Right kidney (tissue), 1 donor: ENCODE results near the gene MAP3K20.
"Not testable (repeated sequence)": the region's sequence is repeated elsewhere in the genome, so short reads cannot be mapped to it uniquely, and the experiment has no call there.

Source experiments
- DNase-seq: peaks from one replicate; pipeline ENCODE4 v3.0.0-alpha.2; 2016

The MAP3K20 gene

DNA sequence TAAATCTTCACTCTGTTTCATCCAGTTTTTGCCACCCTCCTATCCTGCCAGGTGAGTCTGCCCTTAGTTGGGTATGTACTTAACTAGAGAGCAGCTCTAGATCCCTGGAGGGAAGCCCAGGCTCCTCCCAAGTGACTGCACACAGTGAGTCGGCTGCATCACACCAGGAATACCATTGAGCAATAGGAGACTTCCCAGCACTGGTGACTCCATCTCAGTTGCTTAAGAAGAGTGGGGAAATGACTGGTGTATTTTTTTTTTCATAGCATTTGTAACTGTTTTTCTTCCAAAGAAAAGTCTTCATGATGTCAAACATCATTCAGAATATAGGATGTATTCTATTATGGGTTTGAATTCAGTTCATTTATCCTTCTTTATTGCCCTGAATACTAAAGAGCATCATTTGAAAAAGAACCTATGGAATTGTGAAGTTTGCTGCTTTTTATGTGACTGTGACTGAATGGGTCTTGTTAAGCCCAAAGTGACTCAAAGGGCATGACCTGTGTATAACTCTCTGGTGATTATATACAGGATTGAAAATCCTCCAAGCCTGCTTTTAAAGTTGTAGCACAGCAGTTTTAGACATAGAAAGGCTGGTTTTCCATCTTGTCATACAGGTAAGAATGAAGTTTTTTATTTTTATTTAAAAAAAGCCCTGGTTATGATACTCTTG lies 84.3 kb downstream of the MAP3K20 start:
- no peak for DNase-seq

DNA sequence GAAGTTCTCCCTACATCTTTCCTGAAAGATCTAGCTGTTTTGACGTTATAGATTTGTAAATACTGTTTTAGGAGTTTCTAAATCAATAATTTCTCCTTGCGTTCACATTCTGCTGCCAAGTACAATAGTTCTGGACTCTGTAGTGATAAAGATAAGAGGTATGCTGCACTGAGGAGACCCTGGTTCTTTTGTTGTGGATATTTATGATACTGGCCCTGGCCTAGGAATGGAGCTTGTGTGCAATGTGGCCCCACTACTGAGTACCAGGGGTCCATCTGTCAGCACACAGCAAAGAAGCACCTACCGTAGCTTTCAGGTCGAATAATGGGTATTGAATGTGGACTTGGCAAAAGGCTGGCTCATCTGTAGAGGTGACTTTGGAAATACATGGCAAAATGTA lies 85.0 kb downstream of the MAP3K20 start:
- DNase-seq: no peak

GRCh38 chr2:173161040-173161439 lies 85.4 kb downstream of the MAP3K20 start:
- no peak for DNase-seq

- no peak for DNase-seq
These were observed 85.9 kb downstream of the MAP3K20 start for GRCh38 chr2:173161507-173161906.

- not testable (repeated sequence) for DNase-seq
These were observed 87.7 kb downstream of the MAP3K20 start for GRCh38 chr2:173163357-173163756.

- DNase-seq: no peak
These were observed 88.8 kb downstream of the MAP3K20 start for GRCh38 chr2:173164396-173164795.

GRCh38 chr2:173165443-173166238 lies 90.0 kb downstream of the MAP3K20 start:
- DNase-seq: no peak

DNA sequence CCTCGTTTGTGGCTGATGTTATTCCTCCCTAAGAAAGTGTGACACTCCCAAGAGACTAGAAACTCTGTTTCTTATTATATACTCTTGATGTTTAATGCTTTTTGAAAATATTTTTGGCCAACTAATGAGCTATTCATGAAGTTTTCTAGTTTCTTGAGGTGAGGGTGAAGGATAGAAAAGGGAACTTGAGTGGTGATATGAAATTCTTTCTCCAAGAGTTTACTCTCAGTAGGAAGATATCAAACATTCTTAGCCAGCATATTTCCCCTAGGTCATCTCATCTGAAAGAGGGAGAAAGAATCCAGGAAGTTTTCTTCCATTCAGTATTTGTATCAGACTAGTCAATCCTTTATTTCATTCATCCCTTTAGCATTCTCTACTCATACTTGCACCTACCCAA lies 95.7 kb downstream of the MAP3K20 start:
- no peak for DNase-seq

GRCh38 chr2:173171924-173172643 lies 96.4 kb downstream of the MAP3K20 start:
- DNase-seq: no peak

DNA sequence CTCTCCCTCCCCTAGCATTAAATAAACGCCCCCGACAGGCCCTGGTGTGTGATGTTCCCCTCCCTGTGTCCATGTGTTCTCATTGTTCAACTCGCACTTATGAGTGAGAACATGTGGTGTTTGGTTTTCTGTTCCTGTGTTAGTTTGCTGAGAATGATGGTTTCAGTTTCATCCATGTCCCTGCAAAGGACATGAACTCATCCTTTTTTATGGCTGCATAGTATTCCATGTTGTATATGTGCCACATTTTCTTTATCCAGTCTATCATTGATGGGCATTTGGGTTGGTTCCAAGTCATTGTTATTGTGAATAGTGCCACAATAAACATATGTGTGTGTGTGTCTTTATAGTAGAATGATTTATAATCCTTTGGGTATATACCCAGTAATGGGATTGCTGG lies 98.7 kb downstream of the MAP3K20 start:
- DNase-seq: not testable (repeated sequence)

GRCh38 chr2:173175222-173175621 lies 99.6 kb downstream of the MAP3K20 start:
- DNase-seq: no peak

GRCh38 chr2:173181982-173182381 lies 106.3 kb downstream of the MAP3K20 start:
- DNase-seq: no peak

- no peak for DNase-seq
These were observed 108.7 kb downstream of the MAP3K20 start for GRCh38 chr2:173184031-173185004.

GRCh38 chr2:173185437-173185836 lies 109.8 kb downstream of the MAP3K20 start:
- DNase-seq: no peak

DNA sequence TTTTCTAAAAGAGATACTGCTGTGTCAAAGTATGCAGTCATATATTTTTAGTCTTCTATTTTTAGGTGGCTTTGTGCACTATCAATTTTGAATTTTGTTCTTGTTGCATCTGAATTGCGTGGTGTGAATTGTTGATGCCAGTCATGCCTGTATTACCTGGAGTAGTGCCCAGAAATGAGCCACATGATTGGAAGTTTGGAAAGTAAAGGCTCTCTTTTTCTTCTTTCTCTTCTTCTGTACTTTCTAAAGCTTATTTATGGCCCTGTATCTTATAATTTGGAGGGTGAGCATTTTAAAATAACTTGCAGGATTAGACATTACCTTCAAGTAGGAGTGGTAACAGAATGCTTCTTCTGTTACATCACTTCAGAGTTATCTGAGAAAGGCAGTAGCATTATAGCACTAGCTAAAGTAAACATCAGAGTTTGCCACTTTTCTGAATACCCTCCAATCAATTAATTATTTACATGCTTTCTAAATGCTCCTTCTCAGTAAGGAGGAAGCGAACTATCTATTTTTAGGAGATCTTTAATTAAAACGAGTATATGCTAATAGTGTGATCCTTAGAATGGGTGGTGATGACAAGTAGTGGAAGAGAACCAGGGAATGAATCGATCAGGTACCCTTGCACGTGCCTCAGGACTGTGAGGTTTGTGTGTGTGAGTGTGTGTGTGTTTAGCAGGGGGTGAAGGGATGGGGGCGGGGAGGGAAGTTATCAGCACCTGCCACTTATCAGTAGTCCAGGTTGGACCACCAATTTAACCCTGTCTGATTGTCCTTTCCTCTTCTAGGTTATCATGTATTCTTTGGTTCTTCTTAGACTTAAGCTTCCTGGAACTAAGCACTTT lies 112.5 kb downstream of the MAP3K20 start:
- DNase-seq: no peak

- DNase-seq: no peak
These were observed 116.0 kb downstream of the MAP3K20 start for GRCh38 chr2:173191601-173192000.

- DNase-seq: no peak
These were observed 116.4 kb downstream of the MAP3K20 start for GRCh38 chr2:173192071-173192470.

DNA sequence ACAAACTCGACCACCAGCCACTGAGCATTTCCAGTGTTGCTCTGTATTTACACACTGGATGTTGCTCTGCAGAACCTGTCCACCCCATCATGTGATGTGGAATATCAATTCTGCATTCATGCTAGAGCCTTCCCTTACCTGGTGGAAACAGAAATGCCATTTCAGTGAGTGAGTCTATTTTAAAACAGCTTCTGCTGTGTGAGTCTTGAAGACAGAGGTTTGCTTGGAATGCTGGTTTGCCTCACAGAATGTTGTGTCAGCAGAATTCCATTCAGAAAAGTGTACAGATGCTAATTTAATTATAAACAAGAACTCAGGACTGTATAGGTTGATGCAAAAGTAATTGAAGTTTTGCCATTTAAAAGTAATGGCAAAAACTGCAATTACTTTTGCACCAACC lies 118.3 kb downstream of the MAP3K20 start:
- no peak for DNase-seq

GRCh38 chr2:173195100-173195499 lies 119.5 kb downstream of the MAP3K20 start:
- DNase-seq: no peak

DNA sequence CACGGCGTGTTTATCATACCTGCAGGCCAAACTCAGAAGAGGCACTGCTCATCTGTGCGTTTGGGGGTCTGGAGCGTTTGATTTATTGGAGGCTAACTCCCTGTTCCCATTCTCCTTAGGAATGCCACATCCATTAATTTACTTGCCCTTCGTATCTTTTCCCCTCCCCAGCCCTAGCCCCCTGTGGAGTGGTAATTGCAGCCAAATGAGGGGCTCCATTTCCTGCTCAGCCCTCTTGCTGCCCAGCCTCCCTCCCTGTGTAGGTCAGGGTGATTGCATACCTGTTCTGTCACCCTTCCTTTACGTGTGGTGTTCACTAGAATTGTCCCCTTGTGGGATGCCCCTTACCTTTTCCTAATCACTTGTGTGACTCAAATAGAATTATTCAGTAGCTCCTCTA lies 120.4 kb downstream of the MAP3K20 start:
- DNase-seq: no peak

- no peak for DNase-seq
These were observed 121.0 kb downstream of the MAP3K20 start for GRCh38 chr2:173196638-173197037.
